ENCODE data around the gene EEPD1.
A peak's percentile ranks its signal among the peaks of the same experiment; 100 is the strongest.
"Not testable (repeated sequence)": the region's sequence is repeated elsewhere in the genome, so short reads cannot be mapped to it uniquely, and the experiment has no call there.

The EEPD1 gene

DNA sequence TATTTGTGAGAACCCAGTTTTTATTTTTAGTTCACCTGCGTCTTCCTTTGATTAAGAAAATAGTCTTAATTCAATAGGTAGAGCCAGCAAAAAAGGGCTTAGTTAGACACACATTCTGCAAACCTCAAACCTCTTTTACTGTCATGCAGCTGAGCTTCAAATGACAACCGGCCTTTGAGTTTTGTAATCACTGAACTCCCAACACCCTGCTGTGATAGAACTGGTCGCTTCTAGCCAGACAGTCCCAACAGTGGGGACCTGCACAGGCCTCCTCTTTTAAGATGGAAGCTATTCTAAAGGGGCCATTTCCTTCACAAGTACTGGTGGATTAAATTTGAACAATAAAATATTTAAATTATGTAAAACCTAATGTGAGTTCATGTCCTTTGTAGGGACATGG, 90.3 kb downstream of the EEPD1 start:
- DNase-seq (ENCODE audit: low read depth, low spot score), result not testable (repeated sequence)

DNA sequence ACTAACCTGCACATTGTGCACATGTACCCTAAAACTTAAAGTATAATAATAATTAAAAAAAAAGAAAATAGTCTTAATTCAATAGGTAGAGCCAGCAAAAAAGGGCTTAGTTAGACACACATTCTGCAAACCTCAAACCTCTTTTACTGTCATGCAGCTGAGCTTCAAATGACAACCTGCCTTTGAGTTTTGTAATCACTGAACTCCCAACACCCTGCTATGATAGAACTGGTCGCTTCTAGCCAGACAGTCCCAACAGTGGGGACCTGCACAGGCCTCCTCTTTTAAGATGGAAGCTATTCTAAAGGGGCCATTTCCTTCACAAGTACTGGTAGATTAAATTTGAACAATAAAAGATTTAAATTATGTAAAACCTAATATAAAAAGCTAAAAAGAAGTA, 90.9 kb downstream of the EEPD1 start:
- not testable (repeated sequence) for DNase-seq (ENCODE audit: low read depth, low spot score); H3K27ac ChIP-seq

More for the DNA sequence above, 90.3 kb downstream of the EEPD1 start:
- H3K27ac ChIP-seq, result not testable (repeated sequence)

DNA sequence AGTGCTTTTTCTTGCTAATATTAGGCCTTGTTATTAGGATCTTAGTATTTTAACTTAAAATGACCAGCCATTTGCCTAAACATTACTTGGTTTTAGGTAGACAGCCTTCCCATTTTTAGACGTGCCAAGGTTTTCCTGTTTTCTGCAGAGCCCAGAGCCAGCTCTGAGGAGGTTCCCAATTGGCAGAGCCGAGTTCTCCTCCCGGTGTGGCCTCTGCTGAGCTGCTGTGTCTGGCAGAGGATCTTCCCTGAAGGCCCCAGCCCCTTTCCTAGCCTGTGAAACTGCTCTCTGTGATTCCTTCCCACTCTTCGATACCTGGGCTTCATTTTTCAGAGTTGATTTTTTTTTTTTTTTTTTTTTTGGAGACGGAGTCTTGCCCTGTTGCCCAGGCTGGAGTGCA, 91.4 kb downstream of the EEPD1 start:
- DNase-seq (ENCODE audit: low read depth, low spot score), result no peak
- H3K27ac ChIP-seq, result no peak overlapping the region

DNA sequence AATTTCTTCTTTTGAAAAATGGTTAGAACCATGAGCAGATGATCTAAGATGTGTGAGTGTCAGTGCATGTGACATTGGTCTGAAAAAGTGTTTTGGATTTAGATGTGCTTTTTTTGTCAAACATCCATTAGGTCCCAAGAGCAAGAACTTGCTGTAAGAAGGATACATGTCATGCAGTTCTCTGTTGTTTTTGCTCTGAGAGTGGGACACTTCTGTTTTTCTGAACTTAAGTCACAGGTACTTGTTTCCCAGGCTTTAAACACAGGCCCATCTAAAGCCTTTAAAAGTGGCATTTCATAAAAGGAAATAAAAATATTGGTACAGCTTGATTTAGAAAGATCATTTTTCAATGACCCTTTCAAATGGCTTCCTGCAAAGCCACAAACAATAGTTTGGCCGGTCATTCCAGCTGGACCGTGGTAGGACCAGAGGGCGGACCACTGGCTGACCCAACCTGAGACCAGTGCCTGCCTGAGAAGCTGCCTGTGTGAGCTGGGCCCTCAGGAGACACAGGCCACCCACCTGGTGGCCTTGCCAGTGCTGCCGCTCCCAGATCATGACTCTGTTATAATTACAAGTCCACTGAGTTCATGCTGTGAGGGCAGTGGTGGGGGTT, 92.7 kb downstream of the EEPD1 start:
- no peak overlapping the region for H3K27ac ChIP-seq
- no peak for DNase-seq (ENCODE audit: low read depth, low spot score)

DNA sequence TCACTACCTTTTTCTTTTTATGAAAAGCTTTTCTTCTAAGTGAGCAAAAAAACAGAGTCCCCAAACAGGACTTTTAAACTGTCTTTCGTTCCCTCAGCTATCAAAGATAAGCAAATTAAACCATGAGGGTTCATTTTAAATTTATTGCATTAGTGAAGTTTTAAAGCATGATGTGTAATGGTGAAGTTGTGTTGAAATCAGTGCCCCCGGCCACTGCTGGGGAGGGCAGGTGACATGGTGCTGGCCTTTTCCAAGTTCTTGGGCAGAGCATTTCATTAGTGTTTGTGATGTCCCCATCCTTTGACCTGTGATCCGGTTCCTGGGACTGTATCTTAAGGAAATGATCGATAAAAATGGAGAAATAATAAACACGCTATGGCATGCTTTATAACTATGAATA, 96.0 kb downstream of the EEPD1 start:
- no peak overlapping the region for H3K27ac ChIP-seq
- DNase-seq (ENCODE audit: low read depth, low spot score), result no peak

DNA sequence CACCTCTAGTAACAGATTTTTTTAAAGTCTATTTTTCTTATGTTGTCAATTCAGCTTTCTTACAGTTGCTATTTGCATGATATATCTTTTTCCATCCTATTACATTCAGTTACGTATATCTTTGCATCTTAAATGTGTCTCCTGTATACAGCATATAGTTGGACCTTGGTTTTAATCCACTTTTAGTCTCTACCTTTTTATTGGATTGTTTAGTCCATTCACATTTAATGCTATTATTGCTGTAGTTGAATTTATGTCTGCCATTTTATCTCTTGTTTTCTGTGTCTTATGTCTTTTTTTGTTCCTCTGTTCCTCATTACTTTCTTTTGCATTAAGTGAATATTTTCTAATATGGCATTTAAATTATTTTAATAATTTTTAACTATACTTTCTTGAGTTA, 100.6 kb downstream of the EEPD1 start:
- no peak overlapping the region for H3K27ac ChIP-seq
- no peak for DNase-seq (ENCODE audit: low read depth, low spot score)

DNA sequence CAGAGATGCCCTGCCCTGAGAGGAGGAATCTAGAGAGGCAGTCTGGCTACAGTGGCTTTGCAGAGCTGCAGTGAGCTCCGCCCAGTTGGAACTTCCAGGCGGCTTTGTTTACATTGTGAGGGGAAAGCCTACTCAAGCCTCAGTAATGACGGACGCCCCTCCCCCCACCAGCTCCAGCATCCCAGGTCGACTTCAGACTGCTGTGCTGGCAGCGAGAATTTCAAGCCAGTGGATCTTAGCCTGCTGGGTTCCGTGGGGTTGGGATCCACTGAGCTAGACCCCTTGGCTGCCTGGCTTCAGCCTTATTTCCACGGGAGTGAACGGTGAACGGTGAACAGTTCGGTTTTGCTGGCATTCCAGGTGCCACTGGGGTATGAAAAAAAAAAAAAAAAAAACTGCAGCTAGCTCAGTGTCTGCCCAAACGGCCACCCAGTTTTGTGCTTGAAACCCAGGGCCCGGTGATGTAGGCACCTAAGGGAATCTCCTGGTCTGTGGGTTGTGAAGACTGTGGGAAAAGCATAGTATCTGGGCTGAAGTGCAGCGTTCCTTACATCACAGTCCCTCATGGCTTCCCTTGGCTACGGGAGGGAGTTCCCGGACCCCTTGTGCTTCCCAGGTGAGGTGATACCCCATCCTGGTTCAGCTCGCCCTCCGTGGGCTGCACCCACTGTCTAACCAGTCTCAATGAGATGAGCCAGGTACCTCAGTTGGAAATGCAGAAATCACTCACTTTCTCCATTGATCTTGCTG, 105.6 kb downstream of the EEPD1 start:
- not testable (repeated sequence) for H3K27ac ChIP-seq
- peak; percentile 36 for DNase-seq (ENCODE audit: low read depth, low spot score)

DNA sequence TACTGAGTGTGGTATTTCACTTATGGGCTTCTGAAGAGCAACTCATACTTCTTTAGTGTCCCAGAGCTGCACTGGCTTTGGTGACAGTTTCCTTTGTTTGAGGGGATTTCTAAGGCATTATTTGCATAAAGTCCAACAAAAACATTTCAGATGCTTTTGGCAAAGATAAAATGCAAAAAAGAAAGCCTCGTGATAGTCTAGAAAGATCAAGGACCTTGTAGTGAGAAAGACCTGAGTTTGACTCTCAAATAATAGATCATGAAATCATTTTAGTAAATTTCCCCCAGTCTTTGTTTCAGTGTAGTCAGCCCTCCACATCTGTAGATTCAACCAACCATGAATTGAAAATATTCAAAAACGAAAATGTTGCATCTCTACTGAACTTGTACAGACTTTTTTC, 107.4 kb downstream of the EEPD1 start:
- no peak overlapping the region for H3K27ac ChIP-seq
- no peak for DNase-seq (ENCODE audit: low read depth, low spot score)

DNA sequence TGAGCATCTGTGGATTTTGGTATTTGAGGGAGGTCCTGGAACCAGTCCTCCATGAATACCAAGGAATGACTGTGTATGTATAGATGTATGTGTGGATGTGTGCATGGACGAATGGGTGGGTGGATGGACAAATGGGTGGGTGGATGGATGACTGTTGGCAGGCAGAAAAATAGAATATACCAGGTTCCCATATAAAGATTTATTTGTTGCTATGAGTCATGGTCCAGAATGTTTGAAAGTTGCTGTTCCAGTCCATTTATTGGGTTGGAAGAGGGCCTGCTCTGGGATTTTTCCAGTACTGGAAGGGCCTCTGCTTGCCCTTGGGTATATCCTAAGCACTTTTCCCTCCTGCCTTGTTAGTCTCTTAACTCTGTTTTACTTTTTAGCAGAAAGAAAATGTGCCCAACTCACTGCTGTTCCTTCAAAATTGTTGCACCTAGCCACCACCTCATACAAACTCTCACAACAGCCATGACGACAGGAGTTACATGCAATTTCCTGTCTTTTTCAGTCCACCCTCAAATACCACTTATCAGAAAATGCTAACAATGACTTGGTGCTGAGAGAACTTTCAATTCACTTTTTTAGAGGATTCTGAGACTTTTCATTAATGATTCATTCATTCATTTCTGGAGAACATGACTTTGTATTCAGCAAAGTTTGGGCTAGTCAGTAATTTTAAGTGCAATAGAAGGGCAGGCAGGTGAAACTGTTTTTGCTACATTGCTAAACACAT, 108.1 kb downstream of the EEPD1 start:
- H3K27ac ChIP-seq, result no peak overlapping the region
- no peak for DNase-seq (ENCODE audit: low read depth, low spot score)

DNA sequence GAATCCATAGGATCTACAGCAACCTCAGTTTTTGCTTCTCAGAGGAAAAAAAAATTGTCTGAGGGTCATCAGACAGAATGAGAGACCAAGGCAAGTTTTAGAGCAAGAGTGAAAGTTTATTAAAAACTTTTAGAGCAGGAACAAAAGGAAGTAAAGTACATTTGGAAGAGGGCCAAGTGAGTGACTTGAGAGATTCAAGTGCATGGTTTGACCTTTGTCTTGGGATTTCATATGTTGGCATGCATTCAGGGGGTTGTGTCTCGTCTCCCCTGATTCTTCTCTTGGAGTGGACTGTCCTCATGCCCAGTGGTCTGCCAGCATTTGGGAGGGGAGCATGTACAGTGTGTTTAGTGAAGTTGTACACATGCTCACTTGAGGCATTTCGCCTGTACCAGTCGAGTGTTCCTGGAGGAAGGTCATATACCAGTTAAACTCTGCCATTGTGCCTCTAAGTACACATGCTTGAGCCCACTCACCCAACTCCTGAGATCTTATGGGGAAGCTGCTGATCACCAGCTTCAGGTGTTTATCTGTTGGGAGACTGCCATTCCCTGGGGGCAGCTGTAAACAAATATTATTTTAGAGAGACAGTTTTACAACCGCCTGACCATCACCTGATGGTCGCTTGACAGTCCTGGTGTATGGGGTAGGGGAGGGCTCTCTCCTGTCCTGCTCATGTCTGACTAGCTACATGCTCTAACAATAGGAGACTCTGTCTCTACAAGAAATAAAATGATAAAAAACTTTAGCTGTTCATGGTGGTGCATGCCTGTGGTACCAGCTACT, 109.4 kb downstream of the EEPD1 start:
- no peak overlapping the region for H3K27ac ChIP-seq
- DNase-seq (ENCODE audit: low read depth, low spot score), result no peak

DNA sequence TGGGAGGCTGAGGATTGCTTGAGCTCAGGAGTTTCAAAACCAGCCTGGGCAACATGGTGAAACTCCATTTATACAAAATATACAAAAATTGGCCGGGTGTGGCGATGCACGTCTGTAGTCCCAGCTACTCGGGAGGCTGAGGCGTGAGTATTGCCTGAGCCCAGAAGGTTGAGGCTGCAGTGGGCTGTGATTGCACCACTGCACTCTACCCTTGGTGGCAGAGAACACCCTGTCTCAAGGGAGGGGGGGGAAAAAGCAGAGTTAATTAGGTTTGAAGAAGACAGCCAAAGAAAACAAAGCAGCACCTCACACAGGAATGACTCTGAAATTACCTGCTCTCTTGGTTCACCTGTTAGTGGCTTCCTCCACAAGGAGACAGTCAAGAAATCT, 110.0 kb downstream of the EEPD1 start:
- H3K27ac ChIP-seq, result no peak overlapping the region
- DNase-seq (ENCODE audit: low read depth, low spot score), result no peak

DNA sequence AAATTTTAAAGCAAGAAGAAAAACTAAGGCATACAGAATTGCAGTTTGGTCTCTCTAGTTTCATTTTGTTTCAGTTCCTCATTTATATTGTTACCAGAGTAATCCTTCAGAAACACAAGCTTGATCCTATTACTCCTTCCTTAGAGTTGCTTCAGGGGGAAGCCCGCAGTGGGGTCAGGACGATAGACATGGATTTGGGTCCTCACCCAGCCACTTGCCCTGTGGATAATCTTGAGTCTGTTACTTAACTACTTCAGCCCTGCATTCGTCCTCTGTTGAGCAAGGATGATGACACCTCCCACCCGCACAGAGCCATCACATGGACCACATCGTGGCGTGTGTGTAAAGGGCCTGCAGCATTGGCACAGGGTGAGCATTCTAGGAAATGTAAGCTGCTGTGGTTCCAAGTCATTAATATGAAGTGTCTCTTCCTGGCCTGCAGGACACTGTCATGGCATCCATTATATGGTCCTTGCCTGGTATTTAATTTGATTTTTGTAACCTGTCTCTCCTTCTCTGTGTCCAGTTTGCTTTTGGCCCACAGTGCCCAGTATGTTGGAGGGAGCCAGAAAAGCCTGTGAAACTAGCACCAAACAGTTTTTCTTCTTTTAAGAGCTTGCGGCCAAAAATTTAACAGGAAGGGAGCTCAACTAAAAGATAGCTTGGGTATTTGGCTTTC, 111.2 kb downstream of the EEPD1 start:
- no peak for DNase-seq (ENCODE audit: low read depth, low spot score)
- no peak overlapping the region for H3K27ac ChIP-seq

DNA sequence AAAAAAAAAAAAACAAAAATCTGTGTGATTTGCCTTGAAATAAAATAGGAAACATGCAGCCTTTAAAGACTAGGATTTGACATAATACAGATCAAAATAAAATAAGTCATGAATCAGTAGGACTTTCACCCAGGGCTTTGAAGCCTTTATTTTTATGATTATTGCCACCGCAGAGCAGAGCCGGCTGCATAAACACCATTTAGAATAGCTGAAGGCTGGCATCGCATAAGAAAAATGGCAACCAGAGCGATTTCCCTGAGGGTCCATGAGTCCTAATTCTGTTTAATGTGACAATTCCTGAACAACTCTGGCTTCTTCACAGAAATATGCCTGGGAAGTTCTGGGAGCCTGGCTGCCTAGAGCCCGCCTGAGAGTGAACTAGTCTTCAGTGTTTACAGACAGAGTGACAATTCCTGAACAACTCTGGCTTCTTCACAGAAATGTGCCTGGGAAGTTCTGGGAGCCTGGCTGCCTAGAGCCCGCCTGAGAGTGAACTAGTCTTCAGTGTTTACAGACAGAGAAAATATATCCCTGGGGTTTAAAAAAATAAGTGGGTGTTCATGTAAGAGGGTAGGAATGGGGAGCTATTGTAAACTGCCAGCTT, 112.0 kb downstream of the EEPD1 start:
- no peak overlapping the region for H3K27ac ChIP-seq
- DNase-seq (ENCODE audit: low read depth, low spot score), result no peak

DNA sequence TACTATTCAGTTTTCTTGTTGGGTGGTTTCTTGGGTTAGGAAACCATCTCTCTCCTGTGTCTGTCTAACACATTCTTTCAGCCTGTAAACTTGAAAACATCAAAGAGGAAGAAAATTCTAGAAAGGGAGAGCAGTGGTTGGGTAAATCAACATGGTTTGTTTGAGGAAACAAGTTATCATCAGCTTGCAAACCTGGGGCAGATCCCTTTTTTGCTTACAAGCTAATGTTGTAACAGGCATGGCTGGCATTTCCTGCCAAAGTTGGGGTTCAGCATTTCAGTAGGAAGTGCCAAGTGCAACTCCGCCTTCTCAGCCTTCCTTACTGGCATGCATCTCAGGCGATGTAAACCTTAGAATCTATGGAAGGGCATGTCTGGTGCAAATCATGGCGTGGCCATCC, 112.6 kb downstream of the EEPD1 start:
- H3K27ac ChIP-seq, result no peak overlapping the region

DNA sequence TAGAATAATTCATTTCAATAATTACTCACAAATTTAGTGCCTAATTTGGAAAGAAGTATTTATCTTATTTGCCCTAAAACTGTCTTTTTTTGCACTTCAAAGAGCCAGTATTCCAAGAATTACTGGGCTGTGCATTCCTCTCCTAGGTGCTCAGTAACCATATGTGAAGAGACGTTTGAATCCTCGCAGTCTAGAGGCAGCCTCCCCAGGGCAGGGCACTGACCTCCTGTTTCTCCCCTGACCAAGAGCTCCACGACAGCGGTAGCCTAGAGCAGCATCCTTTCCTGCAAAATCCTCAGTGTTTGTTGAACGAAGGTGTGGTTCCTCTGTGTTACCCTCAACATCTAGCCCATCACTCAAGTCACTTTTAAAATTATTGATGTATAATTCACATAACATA, 113.1 kb downstream of the EEPD1 start:
- no peak for DNase-seq (ENCODE audit: low read depth, low spot score)
- no peak overlapping the region for H3K27ac ChIP-seq

More for the DNA sequence above, 112.6 kb downstream of the EEPD1 start:
- DNase-seq (ENCODE audit: low read depth, low spot score), result no peak

DNA sequence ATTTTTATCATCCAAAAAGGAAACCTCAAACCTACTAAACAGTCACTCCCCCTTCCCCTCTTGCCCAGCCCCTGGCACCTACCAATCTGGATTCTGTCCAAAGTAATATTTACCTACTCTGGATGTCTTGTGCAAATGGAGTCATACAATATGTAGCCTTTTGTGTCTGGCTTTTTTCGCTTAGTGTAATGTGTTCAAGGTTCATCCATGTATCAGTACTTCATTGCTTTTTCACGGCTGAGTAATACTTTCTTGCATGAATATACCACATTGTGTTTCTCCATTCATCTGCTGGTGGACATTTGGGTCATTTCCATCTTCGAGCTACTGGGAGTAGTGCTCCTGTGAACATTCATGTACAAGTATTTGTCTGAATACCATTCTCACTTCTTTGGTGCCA, 113.6 kb downstream of the EEPD1 start:
- H3K27ac ChIP-seq, result no peak overlapping the region
- DNase-seq (ENCODE audit: low read depth, low spot score), result no peak

DNA sequence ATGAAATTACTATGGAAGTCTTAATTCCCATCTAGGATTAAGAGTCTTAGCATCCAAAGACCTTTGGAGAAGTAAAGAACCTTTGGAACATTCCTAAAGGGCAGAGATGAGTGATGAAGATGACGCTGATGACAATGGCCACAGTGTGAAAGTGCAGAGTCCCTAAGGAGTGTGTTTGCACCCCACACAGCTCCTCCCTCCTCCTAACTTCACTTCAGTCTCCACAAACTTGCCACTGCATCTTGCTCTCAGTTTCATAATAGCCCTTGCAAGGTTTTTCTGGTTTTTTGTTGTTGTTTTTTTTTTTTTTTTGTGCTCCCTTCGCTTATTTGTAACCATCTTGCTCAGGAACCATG, 119.1 kb downstream of the EEPD1 start:
- no peak overlapping the region for H3K27ac ChIP-seq
- DNase-seq (ENCODE audit: low read depth, low spot score), result no peak

DNA sequence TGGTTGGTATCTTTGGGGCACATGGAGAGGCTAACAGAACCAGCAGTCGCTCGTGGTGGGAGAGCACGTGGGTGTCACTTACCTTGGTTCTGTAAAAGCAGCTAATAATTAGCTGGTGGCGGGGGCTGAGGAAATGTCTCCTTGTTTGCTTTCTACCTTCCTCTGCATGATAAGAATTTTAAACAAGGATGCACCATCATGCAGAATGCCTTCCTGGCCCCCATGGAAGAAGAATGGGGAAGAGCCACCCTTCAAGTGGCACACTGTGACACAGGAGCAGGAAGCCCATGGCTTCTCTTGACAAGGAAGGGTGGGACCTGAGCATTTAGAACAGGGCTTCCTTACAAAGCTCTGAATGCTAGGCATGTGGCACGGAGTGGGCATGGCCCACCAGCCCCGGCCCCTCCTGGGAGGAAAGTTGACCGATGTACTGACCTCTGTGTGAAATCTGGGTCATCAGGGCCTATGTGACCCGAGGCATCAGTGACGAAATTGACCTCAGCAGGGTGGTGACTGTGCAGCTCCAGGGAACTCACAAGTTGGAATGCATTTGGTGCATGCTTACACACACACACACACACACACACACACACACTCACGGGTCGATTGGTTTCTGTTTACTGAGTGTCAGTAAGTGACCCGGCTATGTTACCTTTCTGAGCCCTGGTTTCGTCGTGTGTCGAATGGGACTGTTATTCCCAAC, 119.7 kb downstream of the EEPD1 start:
- H3K27ac ChIP-seq, result no peak overlapping the region
- no peak for DNase-seq (ENCODE audit: low read depth, low spot score)

DNA sequence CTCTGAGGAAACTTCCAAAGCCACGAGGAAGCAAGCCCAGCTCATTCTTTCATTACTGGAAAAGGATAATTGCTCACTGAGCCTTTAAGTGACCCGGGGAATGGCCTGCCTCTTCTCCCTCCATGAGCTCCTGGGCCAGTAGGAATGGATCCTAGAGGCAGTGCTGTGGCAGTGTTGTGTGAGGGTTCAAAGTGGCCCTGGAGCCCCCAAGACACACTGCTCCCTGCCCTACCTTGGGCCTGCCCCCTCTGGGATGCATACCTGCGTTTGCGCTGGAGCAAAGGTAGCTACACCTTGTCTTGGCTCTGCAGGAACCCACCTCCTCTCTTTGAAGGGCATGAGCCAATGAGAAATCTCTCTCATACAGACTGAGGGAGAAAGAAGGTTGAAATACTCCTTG, 120.8 kb downstream of the EEPD1 start:
- H3K27ac ChIP-seq, result no peak overlapping the region
- DNase-seq (ENCODE audit: low read depth, low spot score), result no peak
